Right cardiac atrium (tissue), 5 donors: ENCODE results near the gene HGS. TPM values are rescaled to one million over a fixed set of nuclear protein-coding genes. Genes with fewer than 3 reads are reported as not detected.
A peak's percentile ranks its signal among the peaks of the same experiment; 100 is the strongest.

Experiments
- ATAC-seq, 2 donors: fragments of 200-7000 bp; cut with Tn5 transposase; one replicate each; pipeline versions ENCODE4 v1.8.0 to v1.9.1; 2020; ENCODE audit warnings: moderate library complexity in 2 of 2, mild to moderate bottlenecking in 1 of 2
- DNase-seq, 3 donors: peaks; one replicate each; pipeline ENCODE4 v3.0.0-alpha.2; 2020
- H3K27ac ChIP-seq: one replicate; pipeline ENCODE4 v1.5.1; 2013; ENCODE audit warnings: mild to moderate bottlenecking, low read length, control low read depth, moderate library complexity
- H3K27me3 ChIP-seq: one replicate; pipeline ENCODE4 v1.6.1; 2013; ENCODE audit not compliant: control insufficient read depth, insufficient read depth
- H3K4me1 ChIP-seq: one replicate; pipeline ENCODE4 v1.6.1; 2013; ENCODE audit warnings: low read length; ENCODE audit not compliant: control insufficient read depth, insufficient read depth
- H3K4me3 ChIP-seq: one replicate; pipeline ENCODE4 v1.5.1; 2013; ENCODE audit warnings: low read length, control low read depth
- H3K9me3 ChIP-seq: one replicate; pipeline ENCODE4 v1.6.1; 2013; ENCODE audit warnings: low read length; ENCODE audit not compliant: control insufficient read depth
- WGBS: extraction: QIAGEN DNeasy Blood & Tissue Kit; methylation state at CpG from one replicate; pipeline ENCODE4 v1.1.7; 2013; 5-methylcytosine and 5-hydroxymethylcytosine counted together
- intact Hi-C, 4 donors: fragments of 100-400 bp; cut with DNase I; formaldehyde crosslinking; loops; one replicate each; pipeline versions ENCODE4 v1.11.0 to v1.14.0; 2022 to 2023
- polyA plus RNA-seq: library from polyadenylated mRNA; stranded (reverse); fragments of 200-250 nt; gene quantifications from one replicate; pipeline ENCODE4 v1.2.3, GENCODE V29; 2013
- total RNA-seq, 4 donors: library from RNA; stranded (reverse); fragmentation: NEBNext Ultra II Directional; extraction: Animal tissue kit (Norgen Biotek cat#: 25700); gene quantifications; one replicate each; pipeline ENCODE4 v1.2.1, GENCODE V29; 2021
- donor health status: healthy with polysubstance abuse.
- donor health status: DM: no; HTN: yes; CAD: no.
- donor health status: DM: no; HTN: no; CAD: no.
- donor health status: DM: no; HTN: yes; CAD: no; lungs with severe emphysema.
- donor health status: DM: yes; HTN: yes; CAD: no.

HGS gene
- total and polyA plus RNA-seq, 5 donors: 42.1 to 50.3 (median 48.6) TPM

DNA sequence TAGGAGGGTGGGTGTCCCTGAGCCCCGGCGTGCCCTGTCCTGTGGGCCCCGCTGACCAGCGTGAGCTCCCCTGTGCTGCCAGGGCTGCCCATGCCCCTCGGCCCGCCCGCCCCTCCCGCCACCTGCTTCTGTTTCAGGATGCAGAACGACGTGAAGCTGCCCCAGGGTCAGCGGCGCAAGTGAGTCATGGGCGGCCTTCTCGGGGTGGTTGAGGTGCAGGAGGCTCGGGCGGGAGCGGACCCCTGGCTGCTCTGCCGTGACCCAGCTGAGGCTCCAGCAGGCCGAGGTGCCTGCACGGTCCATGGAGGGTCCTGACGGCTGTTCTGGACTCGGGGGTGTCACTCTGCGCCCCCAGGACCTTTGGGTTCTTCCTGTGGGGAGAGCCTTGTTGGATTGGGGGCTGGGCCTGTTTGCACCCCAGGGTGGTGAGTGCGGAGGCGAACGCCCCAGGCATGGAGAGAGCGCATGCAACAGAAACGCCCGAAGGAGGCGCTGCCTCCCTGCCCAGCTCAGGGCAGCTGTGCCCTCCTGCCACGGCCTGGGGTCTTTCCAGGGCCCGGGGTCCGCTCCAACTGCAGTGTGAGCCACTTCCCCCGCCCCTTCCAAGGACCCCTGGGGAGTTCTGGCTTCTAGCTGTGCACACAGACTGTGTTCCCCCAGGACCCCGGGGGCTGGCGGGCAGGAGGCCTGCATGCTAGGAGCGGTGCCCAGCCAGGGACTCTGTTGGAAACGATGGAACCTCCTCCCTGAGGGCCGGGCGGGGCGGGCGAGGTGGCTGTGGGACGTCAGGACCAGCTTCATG lies 32.3 kb downstream of the HGS start:
- peak in 1 of 3 donors; percentile 53 for DNase-seq
- no peak overlapping the region for H3K4me3 ChIP-seq
- no peaks in the 10 kb centered on the region for H3K27me3 ChIP-seq
- no peak overlapping the region for H3K27ac ChIP-seq
- peaks cover 3% of the 10 kb centered on the region for H3K4me1 ChIP-seq
- intact Hi-C loops: no loop called here
- no peaks in the 10 kb centered on the region for H3K9me3 ChIP-seq
- WGBS: 90% methylated on average over 43 of the region's 43 CpGs
- ATAC-seq: no peak

DNA sequence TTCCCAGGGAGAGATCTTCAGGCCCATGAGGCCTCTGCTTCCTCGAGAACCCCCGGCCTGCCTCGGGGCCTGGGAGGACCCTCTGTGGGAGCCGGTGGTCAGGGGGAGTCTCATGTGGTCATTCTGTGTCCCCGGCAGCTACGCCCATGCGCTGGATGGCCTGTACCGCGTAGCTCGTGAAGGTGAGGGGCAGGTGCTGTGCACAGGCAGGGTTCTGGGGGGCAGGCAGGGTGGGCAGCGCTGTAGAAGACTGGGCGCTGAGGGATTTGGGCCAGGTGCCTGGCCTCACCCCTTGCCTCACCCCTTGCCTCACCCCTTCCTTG lies 32.8 kb downstream of the HGS start:
- Histone ChIP-seq H3K27me3 (no peaks in the 10 kb centered on the region), H3K9me3 (no peaks in the 10 kb centered on the region), H3K27ac (no peak overlapping the region), H3K4me1 (no peaks in the 10 kb centered on the region), H3K4me3 (no peak overlapping the region)
- DNase-seq: no peak
- intact Hi-C loops: no loop called here
- no peak for ATAC-seq
- 94% methylated on average over 12 of the region's 12 CpGs for WGBS

DNA sequence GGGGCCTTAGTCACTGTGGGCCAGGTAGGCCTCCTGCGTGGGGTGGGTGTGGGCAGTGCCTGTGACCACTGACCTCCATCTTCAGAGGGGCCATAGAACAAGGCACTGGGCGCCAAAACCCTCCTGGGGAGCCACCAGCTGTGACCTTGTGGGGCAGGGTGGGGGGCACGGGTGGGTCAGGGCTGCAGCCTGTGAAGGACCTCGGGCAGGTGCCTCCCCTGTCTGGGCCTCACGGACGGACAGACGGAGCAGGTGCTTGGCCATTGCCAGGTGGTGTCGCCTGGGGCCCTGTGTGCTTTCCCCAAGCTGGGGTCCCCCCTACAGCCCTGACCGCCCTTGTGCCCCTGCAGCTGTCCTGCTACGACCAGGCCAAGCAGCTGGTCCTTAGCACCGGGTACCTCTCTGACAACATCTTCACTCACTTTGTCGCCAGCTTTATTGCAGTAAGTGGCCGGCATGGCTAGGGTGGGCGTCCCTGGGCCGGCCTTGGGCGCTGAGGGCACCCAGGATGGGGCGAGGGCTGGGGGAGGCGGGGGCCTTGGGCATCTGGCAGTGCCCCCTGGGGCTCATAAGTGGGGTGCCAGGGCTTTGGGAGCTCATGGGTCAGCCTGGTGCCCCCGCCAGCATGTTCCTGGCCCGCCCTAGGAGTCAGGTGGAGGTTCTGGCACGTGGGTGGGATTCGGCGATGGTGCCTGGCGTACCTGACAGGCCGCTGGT lies 33.4 kb downstream of the HGS start:
- intact Hi-C loops: no loop called here
- Histone ChIP-seq H3K27ac (no peak overlapping the region), H3K9me3 (no peaks in the 10 kb centered on the region), H3K4me3 (no peak overlapping the region), H3K4me1 (no peaks in the 10 kb centered on the region), H3K27me3 (no peaks in the 10 kb centered on the region)
- DNase-seq: no peak
- 94% methylated on average over 25 of the region's 25 CpGs for WGBS
- no peak for ATAC-seq

DNA sequence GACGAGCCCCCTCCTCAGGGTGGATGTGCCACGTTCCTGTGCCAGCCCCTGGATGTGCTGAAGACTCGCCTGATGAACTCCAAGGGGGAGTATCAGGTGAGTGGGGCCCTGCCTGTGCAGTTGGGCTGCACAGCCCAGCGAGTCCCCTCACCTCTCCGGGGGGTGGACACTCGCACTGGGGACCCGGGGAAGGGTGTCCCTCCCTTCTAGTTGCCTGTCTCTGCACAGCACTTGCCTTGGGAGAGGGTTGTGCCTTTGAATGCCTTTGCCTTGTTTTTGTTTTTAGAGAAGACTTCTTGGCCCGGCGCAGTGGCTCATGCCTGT lies 33.9 kb downstream of the HGS start:
- H3K4me3 ChIP-seq: no peak overlapping the region
- DNase-seq (no peak), ATAC-seq (no peak)
- H3K27me3 ChIP-seq: no peaks in the 10 kb centered on the region
- intact Hi-C loops: no loop called here
- 96% methylated on average over 9 of the region's 9 CpGs for WGBS
- H3K27ac ChIP-seq: no peak overlapping the region
- H3K4me1 ChIP-seq: no peaks in the 10 kb centered on the region
- H3K9me3 ChIP-seq: no peaks in the 10 kb centered on the region

DNA sequence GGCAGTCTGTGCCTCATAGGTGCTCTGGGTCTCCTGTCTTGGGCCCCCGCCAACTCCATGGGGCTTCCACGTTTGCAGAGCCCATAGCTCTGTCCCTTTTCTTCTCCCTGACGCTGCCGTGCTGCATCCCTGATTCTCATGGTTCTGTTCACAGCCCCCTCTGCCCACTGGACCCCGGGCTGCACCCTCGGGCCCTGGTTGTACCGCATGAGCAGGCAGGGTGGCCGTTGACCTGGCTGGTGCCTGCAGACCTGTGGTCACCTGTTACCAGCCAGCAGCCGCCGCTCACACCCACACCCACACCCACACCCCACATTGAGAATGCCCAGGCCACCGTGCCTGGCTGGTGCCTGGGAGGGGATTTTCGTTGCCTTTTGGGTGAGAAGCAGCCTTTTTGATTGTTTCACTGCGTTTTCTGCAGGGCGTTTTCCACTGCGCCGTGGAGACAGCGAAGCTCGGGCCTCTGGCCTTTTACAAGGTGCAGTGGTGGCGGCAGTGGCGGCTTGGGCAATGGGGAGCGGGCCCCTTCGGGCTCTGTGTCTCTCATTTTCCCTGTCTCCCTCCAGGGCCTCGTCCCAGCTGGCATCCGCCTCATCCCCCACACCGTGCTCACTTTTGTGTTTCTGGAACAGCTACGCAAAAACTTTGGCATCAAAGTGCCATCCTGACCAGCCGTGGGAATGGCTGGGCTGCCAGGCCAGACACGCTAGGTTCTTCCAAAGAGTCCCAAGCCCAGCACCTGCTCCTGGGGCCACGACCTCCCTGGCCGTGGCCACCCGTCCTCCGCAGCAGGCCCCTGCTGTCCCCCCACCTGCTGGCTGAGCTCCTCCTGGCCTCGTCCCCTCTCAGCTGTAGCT lies 35.8 kb downstream of the HGS start:
- 87% methylated on average over 32 of the region's 33 CpGs for WGBS
- Histone ChIP-seq H3K9me3 (no peaks in the 10 kb centered on the region), H3K27me3 (no peaks in the 10 kb centered on the region), H3K4me3 (no peak overlapping the region), H3K27ac (no peak overlapping the region), H3K4me1 (no peaks in the 10 kb centered on the region)
- intact Hi-C loops: no loop called here
- ATAC-seq (no peak), DNase-seq (no peak)

DNA sequence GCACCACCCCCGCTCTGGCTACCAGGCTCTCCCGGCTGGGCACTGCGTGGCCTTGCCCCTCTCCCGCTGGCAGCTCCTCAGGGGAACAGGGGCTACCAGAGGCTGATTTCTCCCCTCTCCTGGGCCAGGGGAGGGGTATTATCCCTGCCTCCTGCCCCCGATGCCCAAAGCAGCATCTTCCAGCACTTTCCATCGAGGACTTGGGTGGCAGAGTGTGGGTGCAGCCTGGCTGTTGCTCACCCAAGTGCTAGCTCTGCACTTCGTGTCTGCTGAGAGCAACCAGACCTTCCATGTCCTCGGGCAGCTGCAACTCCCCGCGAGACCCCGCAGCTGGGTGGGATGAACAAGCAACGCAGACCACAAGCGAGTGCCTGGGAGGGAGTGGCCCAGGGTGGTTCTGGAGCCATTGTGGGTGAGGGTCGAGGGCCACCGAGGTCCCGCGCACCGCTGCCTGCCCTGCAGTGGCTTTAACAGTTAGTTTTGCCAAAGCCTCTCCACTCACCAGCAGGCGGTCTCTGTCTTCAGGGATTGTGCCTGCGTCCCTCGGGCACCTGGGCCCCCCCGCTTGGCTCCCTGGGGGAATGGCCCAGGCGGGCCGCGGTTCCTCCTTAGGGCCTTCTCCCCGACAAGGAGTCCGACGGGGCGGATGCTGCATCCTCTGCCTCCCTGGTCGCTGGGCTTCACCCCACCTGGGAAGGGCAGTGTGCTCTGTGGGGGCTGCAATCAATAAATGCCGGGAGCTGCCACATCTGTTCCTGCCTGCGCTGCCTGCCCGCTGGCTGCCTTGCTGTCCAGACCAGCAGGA lies 36.7 kb downstream of the HGS start:
- no peaks in the 10 kb centered on the region for H3K9me3 ChIP-seq
- ATAC-seq (no peak), DNase-seq (no peak)
- no peak overlapping the region for H3K27ac ChIP-seq
- no peak overlapping the region for H3K4me3 ChIP-seq
- intact Hi-C loops: no loop called here
- 81% methylated on average over 33 of the region's 33 CpGs for WGBS
- no peaks in the 10 kb centered on the region for H3K4me1 ChIP-seq
- no peaks in the 10 kb centered on the region for H3K27me3 ChIP-seq

DNA sequence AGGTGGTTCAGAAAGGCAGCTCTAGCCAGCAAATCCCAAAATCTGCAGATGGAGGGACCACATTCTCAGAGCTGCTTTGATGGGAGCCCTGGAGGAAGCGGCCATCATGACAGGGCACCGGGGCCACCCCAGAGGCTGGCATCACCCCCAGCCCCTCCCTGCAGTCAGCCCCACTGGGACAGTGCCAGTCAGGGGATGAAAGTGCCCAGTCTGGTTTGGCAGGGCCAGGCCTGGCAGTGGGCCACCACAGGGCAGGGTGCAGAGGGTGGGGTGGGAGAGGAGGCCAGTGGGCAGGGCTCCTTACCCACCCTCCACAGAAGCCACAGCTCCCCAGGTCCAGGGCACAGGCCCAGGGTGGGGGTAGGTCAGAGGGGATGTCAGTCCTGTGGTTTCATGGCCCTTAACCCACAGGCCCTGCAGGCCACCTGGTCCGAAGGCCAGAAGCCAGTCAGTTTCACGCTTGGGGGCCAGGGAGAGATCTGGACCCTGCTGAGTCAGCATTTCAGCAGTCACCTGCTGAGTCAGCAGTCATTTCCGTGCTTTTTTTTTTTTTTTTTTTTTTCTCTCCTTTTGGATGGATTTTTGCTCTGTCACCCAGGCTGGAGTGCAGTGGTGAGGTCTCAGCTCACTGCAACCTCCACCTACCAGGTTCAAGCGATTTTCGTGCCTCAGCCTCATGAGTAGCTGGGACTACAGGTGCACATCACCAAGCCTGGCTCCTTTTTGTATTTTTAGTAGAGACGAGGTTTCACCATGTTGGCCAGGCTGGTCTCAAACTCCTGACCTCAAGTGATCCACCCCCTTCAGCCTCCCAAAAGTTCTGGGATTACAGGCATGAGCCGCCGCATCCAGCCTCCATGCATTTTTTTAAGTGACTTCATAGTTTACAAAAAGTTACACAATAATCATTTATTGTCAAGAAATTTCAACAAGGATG lies 38.6 kb downstream of the HGS start:
- H3K27me3 ChIP-seq: no peaks in the 10 kb centered on the region
- no peaks in the 10 kb centered on the region for H3K9me3 ChIP-seq
- 60% methylated on average over 10 of the region's 10 CpGs for WGBS
- intact Hi-C loops: no loop called here
- H3K4me1 ChIP-seq: no peaks in the 10 kb centered on the region
- no peak overlapping the region for H3K27ac ChIP-seq
- no peak overlapping the region for H3K4me3 ChIP-seq
- DNase-seq (peak in 1 of 3 donors; percentile 61), ATAC-seq (peak; percentile 28 to 68)

DNA sequence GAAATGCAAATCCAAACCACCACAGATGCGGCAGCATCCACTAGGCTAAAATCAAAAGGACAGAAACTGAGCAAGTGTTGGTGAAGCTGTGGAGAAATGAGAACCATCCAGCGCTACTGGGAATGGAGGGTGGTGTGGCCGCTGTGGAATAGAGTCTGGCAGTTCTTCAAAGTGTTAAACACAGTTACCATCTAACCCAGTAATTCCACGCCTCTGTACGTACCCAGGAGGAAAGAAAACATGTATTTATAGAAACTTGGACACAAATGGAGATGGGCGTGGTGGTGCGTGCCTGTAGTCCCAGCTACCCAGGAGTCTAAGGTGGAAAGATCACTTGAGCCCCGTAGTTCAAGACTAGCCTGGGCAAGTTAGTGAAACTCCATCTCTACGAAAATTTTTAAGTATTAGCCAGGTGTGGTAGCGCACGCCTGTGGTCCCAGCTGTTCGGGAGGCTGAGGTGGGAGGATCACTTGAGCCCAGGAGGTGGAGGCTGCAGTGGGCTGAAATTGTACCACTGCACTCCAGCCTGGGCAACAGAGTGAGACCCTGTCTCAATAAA lies 39.9 kb downstream of the HGS start:
- Histone ChIP-seq H3K27ac (no peak overlapping the region), H3K27me3 (no peaks in the 10 kb centered on the region)

DNA sequence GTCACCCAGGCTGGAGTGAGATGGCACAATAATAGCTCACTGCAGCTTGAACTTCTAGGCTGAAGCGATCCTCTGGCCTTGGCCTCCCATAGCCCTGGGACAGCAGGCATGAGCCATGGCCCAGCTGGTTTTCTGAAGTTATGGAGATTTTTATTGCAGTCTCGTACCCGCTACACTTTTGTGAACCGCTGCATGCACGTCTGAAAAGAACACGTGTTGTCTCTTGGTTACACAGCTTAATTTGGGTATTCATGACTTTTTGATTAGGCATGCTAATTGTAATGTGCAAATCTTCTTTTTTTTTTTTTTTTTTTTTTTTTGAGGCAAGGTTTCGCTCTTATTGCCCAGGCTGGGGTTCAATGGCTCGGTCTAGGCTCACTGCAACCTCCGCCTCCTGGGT lies 41.6 kb downstream of the HGS start:
- no peak for ATAC-seq
- 85% methylated on average over 9 of the region's 9 CpGs for WGBS
- H3K9me3 ChIP-seq: no peaks in the 10 kb centered on the region
- no peak for DNase-seq
- H3K27ac ChIP-seq: no peak overlapping the region
- H3K27me3 ChIP-seq: no peaks in the 10 kb centered on the region
- no peak overlapping the region for H3K4me3 ChIP-seq
- H3K4me1 ChIP-seq: no peaks in the 10 kb centered on the region
- intact Hi-C loops: no loop called here

More for the DNA sequence above, 39.9 kb downstream of the HGS start:
- Histone ChIP-seq H3K4me1 (no peaks in the 10 kb centered on the region), H3K9me3 (no peaks in the 10 kb centered on the region), H3K4me3 (no peak overlapping the region)
- DNase-seq: no peak
- intact Hi-C loops: no loop called here
- 51% methylated on average over 12 of the region's 12 CpGs for WGBS
- peak in 1 of 2 donors; percentile 29 for ATAC-seq

DNA sequence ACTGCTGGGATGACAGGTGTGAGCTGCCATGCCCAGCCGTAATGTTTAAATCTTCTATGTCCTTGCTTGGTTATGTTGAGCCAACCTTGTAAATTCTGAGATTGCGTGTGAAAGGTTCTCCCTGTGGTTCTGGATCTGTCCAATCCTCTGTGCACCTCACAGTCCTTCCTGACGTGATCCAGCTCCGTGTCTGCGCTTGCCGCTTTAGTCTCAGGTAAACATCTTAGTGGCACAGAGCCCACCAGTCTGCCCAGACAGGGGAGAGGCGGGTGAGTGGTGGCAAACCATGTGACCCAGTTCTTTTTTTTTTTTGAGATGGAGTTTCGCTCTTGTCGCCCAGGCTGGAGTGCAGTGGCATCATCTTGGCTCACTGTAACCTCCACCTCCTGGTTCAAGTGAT lies 42.2 kb downstream of the HGS start:
- Histone ChIP-seq H3K27me3 (no peaks in the 10 kb centered on the region), H3K27ac (no peak overlapping the region), H3K9me3 (no peaks in the 10 kb centered on the region), H3K4me1 (no peaks in the 10 kb centered on the region), H3K4me3 (no peak overlapping the region)
- no peak for ATAC-seq
- no peak for DNase-seq
- intact Hi-C loops: no loop called here
- 75% methylated on average over 9 of the region's 9 CpGs for WGBS
